Panc1 (cell line): ENCODE results near the gene INAFM2. TPM values are rescaled to one million over a fixed set of nuclear protein-coding genes. Genes with fewer than 3 reads are reported as not detected.

Experiments used
- ATAC-seq: fragments of 200-7000 bp; cut with Tn5 transposase; 2 replicates; pipeline ENCODE4 v1.9.1; 2020; ENCODE audit warnings: mild to moderate bottlenecking, moderate library complexity
- BruUV-seq: library from RNA; stranded (reverse); fragments of 400-500 nt; replicated peaks from 2 replicates; lab custom pipeline; 2021; lab: Mats Ljungman, UMichigan
- CTCF ChIA-PET: fragments of 300-600 bp; sonication (Branson Sonifier 250); formaldehyde crosslinking; loops from one replicate; lab custom pipeline; 2022; ENCODE audit warnings: antibody characterized with exemption; lab: Charles Lee
- POLR2A ChIA-PET: fragments of 300-600 bp; sonication (Branson Sonifier 250); formaldehyde crosslinking; loops from one replicate; lab custom pipeline; 2022; ENCODE audit warnings: antibody characterized with exemption; lab: Charles Lee
- DNase-seq: peaks from one replicate; pipeline ENCODE4 v3.0.0-alpha.2; 2010; ENCODE audit warnings: low read depth, low spot score
- H3K27ac ChIP-seq: 2 replicates; pipeline ENCODE4 v1.5.1; 2011; ENCODE audit warnings: mild to moderate bottlenecking, low read length, inconsistent platforms
- H3K27me3 ChIP-seq: fragments of 200-500 bp; sonication (Bioruptor generic); 2 replicates; pipeline ENCODE4 v1.6.0; 2014; ENCODE audit warnings: low read length, inconsistent platforms; ENCODE audit not compliant: control insufficient read depth, insufficient read depth
- H3K36me3 ChIP-seq: fragments of 200-500 bp; sonication (Bioruptor generic); 2 replicates; pipeline ENCODE4 v1.5.1; 2014; ENCODE audit warnings: inconsistent platforms, mild to moderate bottlenecking, low read length, moderate library complexity; ENCODE audit not compliant: control insufficient read depth, insufficient read depth
- H3K4me1 ChIP-seq: 2 replicates; pipeline ENCODE4 v1.5.1; 2011; ENCODE audit warnings: inconsistent platforms, mild to moderate bottlenecking, low read length, moderate library complexity; ENCODE audit not compliant: control insufficient read depth, insufficient read depth
- H3K4me3 ChIP-seq, 2 experiments: 2 replicates each; pipeline ENCODE4 v1.5.1; 2011 to 2012; ENCODE audit warnings: low read depth in 2 of 2, low read length in 2 of 2, mild to moderate bottlenecking in 2 of 2, inconsistent platforms in 1 of 2, moderate library complexity in 1 of 2
- H3K9me3 ChIP-seq: fragments of 200-500 bp; sonication (Bioruptor generic); 2 replicates; pipeline ENCODE4 v1.5.1; 2014; ENCODE audit warnings: low read depth, mild to moderate bottlenecking, inconsistent platforms, low read length, moderate library complexity; ENCODE audit not compliant: control insufficient read depth, insufficient read depth
- CTCF ChIP-seq: fragments of 450-650 bp; IDR thresholded peaks from 2 replicates; pipeline ENCODE4 v1.5.1; 2017; ENCODE audit warnings: mild to moderate bottlenecking
- POLR2AphosphoS5 ChIP-seq: IDR thresholded peaks from 2 replicates; pipeline ENCODE4 v1.6.1; 2012; ENCODE audit warnings: mild to moderate bottlenecking, low read depth, low read length, moderate library complexity
- SIN3A ChIP-seq: IDR thresholded peaks from 2 replicates; pipeline ENCODE4 v1.6.1; 2012; ENCODE audit warnings: low read depth, mild to moderate bottlenecking, low read length, moderate library complexity, borderline replicate concordance; ENCODE audit not compliant: insufficient read depth
- TCF7L2 ChIP-seq: IDR thresholded peaks from 2 replicates; pipeline ENCODE4 v1.6.1; 2011; ENCODE audit warnings: mild to moderate bottlenecking, low read depth, low read length, inconsistent platforms
- in situ Hi-C: cut with HindIII; loops from 2 replicates; pipeline ENCODE4 v1.10.0; 2016; ENCODE audit warnings: low sequenced_read_pairs, low pct_unique_long_range_greater_than_20kb
- intact Hi-C: fragments of 100-400 bp; cut with micrococcal nuclease; formaldehyde crosslinking; loops from one replicate; pipeline ENCODE4 v1.10.0; 2022; ENCODE audit not compliant: unreplicated experiment
- total RNA-seq: library from RNA; stranded (reverse); gene quantifications from one replicate; pipeline ENCODE4 v1.2.1, GENCODE V29; 2021; ENCODE audit not compliant: unreplicated experiment
- TF ChIP-seq, protein P1 (sequence below), 2 experiments: IDR thresholded peaks; 2 replicates each; pipeline ENCODE4 v1.6.1; 2011 to 2012; ENCODE audit warnings: low read depth in 2 of 2, control low read depth in 1 of 2, low read length in 1 of 2, mild to moderate bottlenecking in 1 of 2, moderate library complexity in 1 of 2; ENCODE audit not compliant: insufficient read depth in 1 of 2

The INAFM2 gene
- total RNA-seq, 1 experiment from 2014 or later: 10.4 TPM

DNA sequence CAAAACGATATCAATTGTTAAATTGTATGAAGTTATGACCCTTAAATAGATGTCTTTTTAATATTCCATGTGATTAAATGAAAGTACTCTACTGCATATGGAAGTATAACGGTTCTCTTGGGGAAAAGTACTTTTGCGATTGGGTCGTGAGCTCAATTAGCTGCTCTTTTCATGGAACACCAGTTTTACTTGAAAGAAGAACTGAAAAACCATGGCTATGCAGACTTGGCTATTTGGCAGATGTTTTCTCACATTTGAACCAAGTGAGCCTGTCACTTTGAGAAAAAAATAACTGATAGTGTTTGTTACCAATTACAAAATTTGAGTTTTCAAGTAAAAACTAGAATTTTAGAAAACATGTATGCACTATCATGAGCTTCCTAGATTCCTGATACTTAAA, 5.9 kb upstream of the INAFM2 start:
- BruUV-seq: no TSS peak
- Histone ChIP-seq H3K4me1 (no peaks in the 10 kb centered on the region; the same call in 1 of the 2 replicates), H3K9me3 (no peaks in the 10 kb centered on the region), H3K27me3 (no peaks in the 10 kb centered on the region), H3K27ac (no peak overlapping the region), H3K4me3 (no peak overlapping the region), H3K36me3 (no peaks in the 10 kb centered on the region)
- in situ Hi-C loops: no loop called here
- no peak for TF ChIP-seq POLR2AphosphoS5
- no peak for TF ChIP-seq SIN3A
- no peak for TF ChIP-seq CTCF
- TF ChIP-seq, protein P1, sequence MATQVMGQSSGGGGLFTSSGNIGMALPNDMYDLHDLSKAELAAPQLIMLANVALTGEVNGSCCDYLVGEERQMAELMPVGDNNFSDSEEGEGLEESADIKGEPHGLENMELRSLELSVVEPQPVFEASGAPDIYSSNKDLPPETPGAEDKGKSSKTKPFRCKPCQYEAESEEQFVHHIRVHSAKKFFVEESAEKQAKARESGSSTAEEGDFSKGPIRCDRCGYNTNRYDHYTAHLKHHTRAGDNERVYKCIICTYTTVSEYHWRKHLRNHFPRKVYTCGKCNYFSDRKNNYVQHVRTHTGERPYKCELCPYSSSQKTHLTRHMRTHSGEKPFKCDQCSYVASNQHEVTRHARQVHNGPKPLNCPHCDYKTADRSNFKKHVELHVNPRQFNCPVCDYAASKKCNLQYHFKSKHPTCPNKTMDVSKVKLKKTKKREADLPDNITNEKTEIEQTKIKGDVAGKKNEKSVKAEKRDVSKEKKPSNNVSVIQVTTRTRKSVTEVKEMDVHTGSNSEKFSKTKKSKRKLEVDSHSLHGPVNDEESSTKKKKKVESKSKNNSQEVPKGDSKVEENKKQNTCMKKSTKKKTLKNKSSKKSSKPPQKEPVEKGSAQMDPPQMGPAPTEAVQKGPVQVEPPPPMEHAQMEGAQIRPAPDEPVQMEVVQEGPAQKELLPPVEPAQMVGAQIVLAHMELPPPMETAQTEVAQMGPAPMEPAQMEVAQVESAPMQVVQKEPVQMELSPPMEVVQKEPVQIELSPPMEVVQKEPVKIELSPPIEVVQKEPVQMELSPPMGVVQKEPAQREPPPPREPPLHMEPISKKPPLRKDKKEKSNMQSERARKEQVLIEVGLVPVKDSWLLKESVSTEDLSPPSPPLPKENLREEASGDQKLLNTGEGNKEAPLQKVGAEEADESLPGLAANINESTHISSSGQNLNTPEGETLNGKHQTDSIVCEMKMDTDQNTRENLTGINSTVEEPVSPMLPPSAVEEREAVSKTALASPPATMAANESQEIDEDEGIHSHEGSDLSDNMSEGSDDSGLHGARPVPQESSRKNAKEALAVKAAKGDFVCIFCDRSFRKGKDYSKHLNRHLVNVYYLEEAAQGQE (IDR thresholded peaks at IDR 0.05; ENCODE audit: insufficient read depth in 1 of 2, low read depth in 2 of 2, low read length in 1 of 2): no peak
- TF ChIP-seq TCF7L2: no peak
- intact Hi-C loops: no loop called here
- POLR2A ChIA-PET: interaction anchor here (0.6 kb wide), 1 partner anchor 84 kb away, joined by 3 read pairs; no protein-coding TSS in a partner anchor
- DNase-seq (no peak), ATAC-seq (no peak)
- CTCF ChIA-PET: no interaction called here

DNA sequence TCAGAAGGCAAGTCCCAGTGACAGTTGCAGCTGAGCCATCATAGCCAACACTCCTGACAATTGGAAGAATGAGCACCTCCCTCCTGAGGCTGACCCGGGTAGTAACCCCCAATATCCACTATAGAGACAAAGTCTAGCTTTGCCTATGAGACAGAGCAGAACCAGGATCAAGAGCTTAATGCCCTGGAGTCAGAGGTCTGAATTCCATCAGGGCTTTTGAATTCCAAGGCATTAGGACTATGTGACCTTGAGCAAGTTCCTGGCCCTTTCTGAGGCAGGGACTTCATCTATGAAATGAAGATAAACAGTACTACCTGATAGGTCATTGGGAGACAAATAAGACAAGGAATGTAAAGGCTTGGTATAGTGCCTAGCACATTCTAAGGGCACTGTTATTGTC, 3.1 kb upstream of the INAFM2 start:
- H3K36me3 ChIP-seq: no peaks in the 10 kb centered on the region
- H3K4me1 ChIP-seq: peaks cover 12% of the 10 kb centered on the region
- ATAC-seq (no peak), DNase-seq (no peak)
- TF ChIP-seq TCF7L2: no peak
- TF ChIP-seq, protein P1 (IDR thresholded peaks at IDR 0.05; ENCODE audit: insufficient read depth in 1 of 2, low read depth in 2 of 2, low read length in 1 of 2): no peak
- TF ChIP-seq SIN3A: no peak
- TF ChIP-seq CTCF: no peak
- no peak for TF ChIP-seq POLR2AphosphoS5
- no peak overlapping the region for H3K4me3 ChIP-seq
- no peaks in the 10 kb centered on the region for H3K9me3 ChIP-seq
- POLR2A ChIA-PET: no interaction called here
- intact Hi-C loops (loop anchor here (5.0 kb wide), 1 partner anchor 102 kb away; no protein-coding TSS in a partner anchor), in situ Hi-C loops (no loop called here)
- no peak overlapping the region for H3K27ac ChIP-seq
- BruUV-seq: no TSS peak
- H3K27me3 ChIP-seq: no peaks in the 10 kb centered on the region
- CTCF ChIA-PET: interaction anchor here (0.7 to 3.2 kb wide), 2 partner anchors 19 to 162 kb away, joined by 3 to 30 read pairs; partner anchors contain the start of gene CCDC9B
